HCT116 (cell line): ENCODE data around the gene IZUMO1.

Source experiments
- POLR2A ChIP-seq: IDR thresholded peaks from 2 replicates; pipeline ENCODE4 v1.7.0; 2011; ENCODE audit warnings: borderline replicate concordance; ENCODE audit not compliant: insufficient read depth, insufficient read length; ENCODE audit errors: extremely low read depth
- SRF ChIP-seq: IDR thresholded peaks from 2 replicates; pipeline ENCODE4 v1.6.1; 2012; ENCODE audit warnings: low read depth
- TCF7L2 ChIP-seq: IDR thresholded peaks from 2 replicates; pipeline ENCODE4 v1.7.0; 2011; ENCODE audit warnings: borderline replicate concordance, inconsistent platforms; ENCODE audit not compliant: insufficient read depth, insufficient read length; ENCODE audit errors: extremely low read depth
- TF ChIP-seq, protein P1 (sequence below), 3 experiments: fragments of 200-600 bp in 1 of 3; sonication (generic) in 1 of 3; IDR thresholded peaks in 2 of 3; conservative IDR thresholded peaks in 1 of 3; 2 replicates each; pipeline ENCODE4 v1.5.1; 2012 to 2017; ENCODE audit warnings: low read depth in 2 of 3, low read length in 2 of 3, antibody characterized with exemption in 1 of 3, borderline replicate concordance in 1 of 3, control low read depth in 1 of 3, mild to moderate bottlenecking in 1 of 3, mixed read lengths in 1 of 3, mixed run types in 1 of 3, moderate library complexity in 1 of 3; ENCODE audit not compliant: insufficient read depth in 1 of 3
- TF ChIP-seq, protein P2 (sequence below): IDR thresholded peaks from 2 replicates; pipeline ENCODE4 v1.6.1; 2011; ENCODE audit warnings: mild to moderate bottlenecking, low read length, moderate library complexity; ENCODE audit not compliant: insufficient replicate concordance; ENCODE audit errors: extremely low read depth

DNA sequence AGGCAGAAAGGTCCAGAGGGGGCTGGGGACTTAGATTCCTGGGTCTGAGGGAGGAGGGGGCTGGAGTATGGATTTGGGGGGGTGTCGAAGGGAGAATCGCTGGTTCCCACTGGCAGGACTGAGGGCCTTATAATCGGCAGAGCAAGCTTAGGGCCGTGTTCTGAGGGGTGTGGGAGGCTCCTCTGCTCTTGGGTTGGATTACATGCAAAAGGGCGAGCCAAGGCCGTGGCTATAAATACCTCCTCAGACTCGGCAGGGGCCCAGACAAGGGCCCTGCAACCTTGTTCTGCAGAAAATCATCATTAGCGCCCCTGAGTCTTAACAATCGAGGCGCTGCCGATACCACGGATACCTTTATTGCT lies 26.5 kb downstream of the IZUMO1 start:
- TF ChIP-seq, protein P1, sequence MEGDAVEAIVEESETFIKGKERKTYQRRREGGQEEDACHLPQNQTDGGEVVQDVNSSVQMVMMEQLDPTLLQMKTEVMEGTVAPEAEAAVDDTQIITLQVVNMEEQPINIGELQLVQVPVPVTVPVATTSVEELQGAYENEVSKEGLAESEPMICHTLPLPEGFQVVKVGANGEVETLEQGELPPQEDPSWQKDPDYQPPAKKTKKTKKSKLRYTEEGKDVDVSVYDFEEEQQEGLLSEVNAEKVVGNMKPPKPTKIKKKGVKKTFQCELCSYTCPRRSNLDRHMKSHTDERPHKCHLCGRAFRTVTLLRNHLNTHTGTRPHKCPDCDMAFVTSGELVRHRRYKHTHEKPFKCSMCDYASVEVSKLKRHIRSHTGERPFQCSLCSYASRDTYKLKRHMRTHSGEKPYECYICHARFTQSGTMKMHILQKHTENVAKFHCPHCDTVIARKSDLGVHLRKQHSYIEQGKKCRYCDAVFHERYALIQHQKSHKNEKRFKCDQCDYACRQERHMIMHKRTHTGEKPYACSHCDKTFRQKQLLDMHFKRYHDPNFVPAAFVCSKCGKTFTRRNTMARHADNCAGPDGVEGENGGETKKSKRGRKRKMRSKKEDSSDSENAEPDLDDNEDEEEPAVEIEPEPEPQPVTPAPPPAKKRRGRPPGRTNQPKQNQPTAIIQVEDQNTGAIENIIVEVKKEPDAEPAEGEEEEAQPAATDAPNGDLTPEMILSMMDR (IDR thresholded peaks at IDR 0.05 in 2 of 3, conservative IDR thresholded peaks at IDR 0.05 in 1 of 3; ENCODE audit: borderline replicate concordance in 1 of 3, insufficient read depth in 1 of 3, low read depth in 2 of 3, low read length in 2 of 3), result no peak
- no peak for TF ChIP-seq SRF
- no peak for TF ChIP-seq POLR2A
- TF ChIP-seq, protein P2, sequence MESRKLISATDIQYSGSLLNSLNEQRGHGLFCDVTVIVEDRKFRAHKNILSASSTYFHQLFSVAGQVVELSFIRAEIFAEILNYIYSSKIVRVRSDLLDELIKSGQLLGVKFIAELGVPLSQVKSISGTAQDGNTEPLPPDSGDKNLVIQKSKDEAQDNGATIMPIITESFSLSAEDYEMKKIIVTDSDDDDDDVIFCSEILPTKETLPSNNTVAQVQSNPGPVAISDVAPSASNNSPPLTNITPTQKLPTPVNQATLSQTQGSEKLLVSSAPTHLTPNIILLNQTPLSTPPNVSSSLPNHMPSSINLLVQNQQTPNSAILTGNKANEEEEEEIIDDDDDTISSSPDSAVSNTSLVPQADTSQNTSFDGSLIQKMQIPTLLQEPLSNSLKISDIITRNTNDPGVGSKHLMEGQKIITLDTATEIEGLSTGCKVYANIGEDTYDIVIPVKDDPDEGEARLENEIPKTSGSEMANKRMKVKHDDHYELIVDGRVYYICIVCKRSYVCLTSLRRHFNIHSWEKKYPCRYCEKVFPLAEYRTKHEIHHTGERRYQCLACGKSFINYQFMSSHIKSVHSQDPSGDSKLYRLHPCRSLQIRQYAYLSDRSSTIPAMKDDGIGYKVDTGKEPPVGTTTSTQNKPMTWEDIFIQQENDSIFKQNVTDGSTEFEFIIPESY, result no peak
- no peak for TF ChIP-seq TCF7L2
